HFF-Myc (cell line): Measurements from ENCODE around the gene CLCN3.

ENCODE experiments used
- DNase-seq: peaks from one replicate; pipeline ENCODE4 v3.0.0-alpha.2; 2011; ENCODE audit warnings: low read depth; ENCODE audit errors: extremely low read depth
- H3K4me3 ChIP-seq: replicated peaks from 2 replicates; pipeline ENCODE4 v1.5.1; 2011; ENCODE audit warnings: low read depth, mild to moderate bottlenecking, control low read depth, low read length
- TF ChIP-seq, protein P1 (sequence below): IDR thresholded peaks from 2 replicates; pipeline ENCODE4 v1.5.1; 2012; ENCODE audit warnings: mild to moderate bottlenecking, low read depth, low read length, control low read depth; ENCODE audit errors: missing control alignments

Gene CLCN3

DNA sequence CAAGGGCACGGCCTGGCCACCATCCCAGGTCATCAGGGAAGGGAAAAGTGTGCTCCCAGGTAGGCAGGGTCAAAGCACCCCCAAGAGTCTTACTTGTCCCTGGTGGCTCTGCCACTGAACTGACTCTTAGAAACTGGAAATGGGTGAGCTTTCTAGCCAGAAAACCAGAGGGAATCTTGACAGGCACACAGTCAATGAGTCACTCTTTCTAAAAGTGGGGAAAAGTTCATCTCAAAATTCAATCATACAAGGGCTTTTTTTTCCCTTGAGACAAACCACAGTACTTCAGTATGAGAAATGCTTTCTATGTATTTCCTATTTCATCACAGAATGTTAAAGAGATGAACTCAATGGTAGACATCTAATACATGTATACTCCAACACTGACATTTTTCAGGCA is 124.9 kb downstream of the CLCN3 start:
- DNase-seq = no peak
- TF ChIP-seq, protein P1, sequence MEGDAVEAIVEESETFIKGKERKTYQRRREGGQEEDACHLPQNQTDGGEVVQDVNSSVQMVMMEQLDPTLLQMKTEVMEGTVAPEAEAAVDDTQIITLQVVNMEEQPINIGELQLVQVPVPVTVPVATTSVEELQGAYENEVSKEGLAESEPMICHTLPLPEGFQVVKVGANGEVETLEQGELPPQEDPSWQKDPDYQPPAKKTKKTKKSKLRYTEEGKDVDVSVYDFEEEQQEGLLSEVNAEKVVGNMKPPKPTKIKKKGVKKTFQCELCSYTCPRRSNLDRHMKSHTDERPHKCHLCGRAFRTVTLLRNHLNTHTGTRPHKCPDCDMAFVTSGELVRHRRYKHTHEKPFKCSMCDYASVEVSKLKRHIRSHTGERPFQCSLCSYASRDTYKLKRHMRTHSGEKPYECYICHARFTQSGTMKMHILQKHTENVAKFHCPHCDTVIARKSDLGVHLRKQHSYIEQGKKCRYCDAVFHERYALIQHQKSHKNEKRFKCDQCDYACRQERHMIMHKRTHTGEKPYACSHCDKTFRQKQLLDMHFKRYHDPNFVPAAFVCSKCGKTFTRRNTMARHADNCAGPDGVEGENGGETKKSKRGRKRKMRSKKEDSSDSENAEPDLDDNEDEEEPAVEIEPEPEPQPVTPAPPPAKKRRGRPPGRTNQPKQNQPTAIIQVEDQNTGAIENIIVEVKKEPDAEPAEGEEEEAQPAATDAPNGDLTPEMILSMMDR = no peak
- no peak overlapping the region for H3K4me3 ChIP-seq

DNA sequence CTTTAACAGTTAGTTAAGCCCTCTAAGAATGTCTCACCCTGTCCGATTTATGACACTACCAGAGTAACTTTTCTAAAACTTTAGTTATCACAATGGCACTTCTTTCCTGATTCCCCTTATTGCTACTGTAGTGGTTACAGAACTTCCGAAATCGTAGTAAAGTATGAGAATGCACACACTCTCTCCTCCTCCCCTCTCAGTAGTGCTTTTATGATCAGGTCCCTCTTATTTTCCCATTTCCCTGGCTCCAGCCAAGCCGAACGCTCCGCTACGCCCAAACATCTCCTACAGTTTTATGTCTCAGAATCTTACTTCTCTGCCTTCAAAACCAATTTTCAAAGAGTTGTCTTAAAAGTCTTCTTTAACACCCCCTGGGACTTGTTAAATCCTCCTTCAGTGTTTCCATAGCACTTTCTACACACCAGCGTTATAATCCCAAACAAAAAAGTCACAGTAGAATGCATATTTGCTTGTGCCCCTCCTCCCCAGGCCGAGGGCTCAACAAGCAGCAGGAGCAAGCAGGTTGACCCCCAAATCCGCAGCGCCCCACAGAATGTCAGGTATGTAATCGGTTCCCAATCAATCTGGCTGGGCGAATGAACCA is 136.7 kb downstream of the CLCN3 start:
- TF ChIP-seq, protein P1 = no peak
- peak overlapping the region; percentile 90 for H3K4me3 ChIP-seq
- DNase-seq = no peak

DNA sequence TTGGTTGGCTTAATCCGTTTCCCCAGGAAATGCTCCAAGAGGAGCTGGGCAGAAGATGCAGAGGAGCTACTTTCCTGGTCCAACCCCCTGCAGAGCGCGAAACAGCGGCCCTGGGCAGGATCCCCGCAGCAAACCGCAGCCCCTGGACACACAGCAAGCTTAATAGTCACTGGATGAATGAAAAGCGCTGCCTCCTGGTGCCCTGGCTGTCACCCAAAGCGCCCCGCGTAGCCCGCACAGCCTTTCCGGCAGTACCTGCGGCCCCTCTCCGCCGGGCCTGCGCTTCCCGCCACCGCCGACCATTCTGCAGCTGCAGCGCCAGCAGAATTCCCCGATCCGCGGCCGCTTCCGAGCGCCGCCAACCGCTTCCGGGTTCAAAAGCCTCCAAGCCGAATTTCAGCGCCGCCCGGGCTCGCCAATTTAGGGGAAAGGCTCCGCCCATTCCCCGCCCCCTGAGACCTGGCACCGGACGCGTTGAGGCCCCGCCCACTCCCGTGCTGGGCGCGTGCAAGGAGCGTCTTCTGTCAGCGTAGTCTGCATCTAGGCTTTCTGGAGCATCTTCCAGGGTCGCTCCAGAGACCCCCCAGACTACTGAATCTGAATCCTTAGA is 137.3 kb downstream of the CLCN3 start, which contains the start of gene HPF1:
TSS of gene HPF1 (minus strand) at position 370 of the 610 bp plus-strand sequence. CDS start at position 303, 67 bp downstream.
- TF ChIP-seq, protein P1 = no peak
- peak; percentile 59 for DNase-seq
- peak within 1 kb of the TSS; percentile 90 for H3K4me3 ChIP-seq

DNA sequence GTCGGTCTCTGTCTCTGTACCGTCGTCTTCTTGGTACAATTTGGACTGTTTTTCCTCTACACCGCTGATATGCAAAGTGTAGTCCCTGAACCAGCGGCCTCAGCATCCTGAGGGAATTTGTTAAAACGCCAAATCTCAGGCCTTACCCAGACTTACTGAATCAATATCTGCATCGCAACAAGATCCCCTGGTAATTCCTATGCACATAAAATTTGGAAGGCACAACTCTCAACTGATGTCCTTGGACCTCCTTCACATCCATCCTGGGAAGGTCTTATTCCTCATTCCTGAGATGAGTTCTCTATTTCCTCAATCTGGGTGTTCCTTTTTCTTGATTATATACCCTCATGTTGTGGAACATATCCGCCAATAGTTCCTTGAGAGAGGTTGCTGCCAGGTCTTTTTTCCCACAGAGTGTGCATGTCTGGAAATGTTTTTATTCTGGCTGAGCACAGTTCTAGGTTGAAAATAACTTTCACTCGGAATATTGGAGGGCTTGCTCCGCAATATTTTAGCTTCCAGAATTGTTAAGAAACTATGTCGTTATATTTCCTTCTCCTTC is 138.1 kb downstream of the CLCN3 start:
- peak overlapping the region; percentile 90 for H3K4me3 ChIP-seq
- DNase-seq = no peak
- TF ChIP-seq, protein P1 = no peak

DNA sequence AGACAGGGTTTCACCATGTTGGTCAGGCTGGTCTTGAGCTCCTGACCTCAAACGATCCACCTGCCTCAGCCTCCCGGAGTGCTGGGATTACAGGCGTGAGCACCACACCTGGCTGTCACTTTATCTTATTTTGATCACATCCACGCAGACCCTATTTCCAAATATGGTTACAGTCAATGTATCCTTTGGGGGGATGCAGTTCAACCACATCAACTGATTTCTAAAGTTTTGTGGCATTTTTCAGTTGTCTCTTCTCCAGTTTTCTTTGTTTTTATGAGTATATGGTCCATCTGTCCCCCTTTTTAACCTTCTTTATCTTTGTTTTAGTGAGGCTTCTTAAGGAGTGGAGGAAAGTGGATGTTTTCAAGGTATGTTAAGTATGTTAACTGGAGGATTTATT is 141.5 kb downstream of the CLCN3 start:
- H3K4me3 ChIP-seq = no peak overlapping the region
- TF ChIP-seq, protein P1 = no peak

DNA sequence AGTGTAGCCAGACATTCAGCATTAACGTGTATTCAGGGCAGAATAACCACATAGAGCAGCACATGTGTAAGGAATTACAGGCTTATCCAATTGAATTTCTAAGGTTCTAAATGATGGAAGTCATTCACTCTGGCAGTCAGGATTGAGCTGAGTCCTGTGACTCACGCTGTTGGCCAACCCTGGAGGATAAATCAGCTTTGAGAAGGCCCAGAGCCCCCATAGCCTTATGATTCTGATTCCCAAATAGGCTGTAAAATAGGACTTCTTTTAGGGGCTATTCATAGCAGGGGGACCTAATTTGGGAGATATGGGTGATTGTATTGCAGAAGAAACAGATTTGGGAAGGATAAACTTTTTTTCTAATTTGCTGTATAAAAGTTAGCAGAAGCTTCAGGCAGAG is 145.5 kb downstream of the CLCN3 start:
- DNase-seq = no peak
- TF ChIP-seq, protein P1 = no peak
- H3K4me3 ChIP-seq = no peak overlapping the region

More for the DNA sequence above, 141.5 kb downstream of the CLCN3 start:
- no peak for DNase-seq

DNA sequence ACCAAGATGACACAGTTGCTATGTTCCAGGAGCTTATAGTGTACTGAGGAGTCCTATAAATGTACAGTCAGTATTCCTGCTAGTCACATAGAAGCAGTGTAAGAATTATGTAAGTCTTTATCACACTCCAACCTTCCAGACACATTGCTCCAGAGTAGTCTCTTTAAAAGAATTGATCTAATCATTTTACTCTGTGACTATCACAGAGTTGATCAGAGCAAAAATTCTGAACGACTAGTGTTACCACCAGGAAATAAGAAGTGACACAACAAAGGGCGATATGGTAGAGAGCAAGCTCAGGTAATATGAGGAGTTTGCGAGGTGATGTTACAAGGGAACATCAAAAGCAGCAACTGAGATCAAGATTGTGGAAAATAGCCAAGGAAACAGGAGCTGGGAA is 146.4 kb downstream of the CLCN3 start:
- H3K4me3 ChIP-seq = no peak overlapping the region
- TF ChIP-seq, protein P1 = no peak
- no peak for DNase-seq
